H1 (cell line): Measurements from ENCODE around the gene STEAP3. TPM values are rescaled to one million over a fixed set of nuclear protein-coding genes. Genes with fewer than 3 reads are reported as not detected.

Experiments used
- CTCF ChIA-PET: fragments of 300-600 bp; sonication (Branson Sonifier 250); formaldehyde crosslinking; loops from one replicate; lab custom pipeline; 2021; ENCODE audit not compliant: partially characterized antibody; lab: Charles Lee
- POLR2A ChIA-PET: fragments of 300-600 bp; sonication (Branson Sonifier 250); formaldehyde crosslinking; loops from one replicate; lab custom pipeline; 2021; ENCODE audit warnings: inconsistent platforms; ENCODE audit not compliant: partially characterized antibody; lab: Charles Lee
- DNase-seq, 2 experiments: peaks; one replicate each; pipeline versions ENCODE4 v3.0.0 to v3.0.0-alpha.2; 2010 to 2022; ENCODE audit warnings: low spot score in 2 of 2, low read depth in 1 of 2, mixed read lengths in 1 of 2
- FAIRE-seq: peaks from 2 replicates; lab custom pipeline; 2011; peaks lifted over from hg19 to GRCh38; lab: Jason Lieb, UNC
- H2AFZ ChIP-seq: 2 replicates; pipeline ENCODE4 v1.8.1; 2012; ENCODE audit warnings: low read length, inconsistent platforms
- H2AK5ac ChIP-seq: 2 replicates; pipeline ENCODE4 v1.6.1; 2013; ENCODE audit warnings: low read depth, low read length
- H2BK120ac ChIP-seq: replicated peaks from 2 replicates; pipeline ENCODE3; 2013; ENCODE audit warnings: low read depth, low read length, inconsistent platforms
- H2BK12ac ChIP-seq: 2 replicates; pipeline ENCODE4 v1.6.1; 2013; ENCODE audit warnings: low read depth, low read length
- H2BK15ac ChIP-seq: 2 replicates; pipeline ENCODE4 v1.6.1; 2013; ENCODE audit warnings: low read length
- H2BK20ac ChIP-seq: 2 replicates; pipeline ENCODE4 v1.6.1; 2013; ENCODE audit warnings: low read length
- H2BK5ac ChIP-seq: 2 replicates; pipeline ENCODE4 v1.6.1; 2013; ENCODE audit warnings: low read depth, low read length
- H3K14ac ChIP-seq: 2 replicates; pipeline ENCODE4 v1.6.1; 2013; ENCODE audit warnings: inconsistent platforms; ENCODE audit not compliant: insufficient read length
- H3K18ac ChIP-seq: 2 replicates; pipeline ENCODE4 v1.6.1; 2013; ENCODE audit warnings: low read length; ENCODE audit errors: extremely low read depth
- H3K23ac ChIP-seq: 2 replicates; pipeline ENCODE4 v1.6.1; 2013; ENCODE audit warnings: inconsistent platforms; ENCODE audit not compliant: insufficient read length
- H3K23me2 ChIP-seq: 2 replicates; pipeline ENCODE4 v1.6.1; 2013; ENCODE audit warnings: low read depth, low read length
- H3K27ac ChIP-seq: 2 replicates; pipeline ENCODE4 v1.6.1; 2011; ENCODE audit warnings: low read depth, low read length, inconsistent platforms
- H3K27me3 ChIP-seq, 4 experiments: replicated peaks in 1 of 4; 1 replicate in 1 of 4; 2 replicates in 3 of 4; pipeline versions ENCODE4 v1.6.1 to v1.8.1; 2011 to 2013; ENCODE audit warnings: low read length in 3 of 4, mild to moderate bottlenecking in 3 of 4, inconsistent platforms in 2 of 4, mixed read lengths in 2 of 4, moderate library complexity in 1 of 4; ENCODE audit not compliant: control insufficient read depth in 3 of 4, insufficient read depth in 3 of 4; ENCODE audit errors: extremely low read depth in 1 of 4
- H3K36me3 ChIP-seq, 4 experiments: 2 replicates each; pipeline versions ENCODE4 v1.6.1 to v1.8.1; 2011 to 2013; ENCODE audit warnings: mild to moderate bottlenecking in 4 of 4, low read length in 3 of 4, moderate library complexity in 2 of 4, control low read depth in 1 of 4, inconsistent platforms in 1 of 4; ENCODE audit not compliant: insufficient read depth in 4 of 4, control insufficient read depth in 2 of 4
- H3K4ac ChIP-seq: replicated peaks from 2 replicates; pipeline ENCODE3; 2013; ENCODE audit warnings: low read length, low read depth, mixed read lengths, inconsistent platforms; ENCODE audit not compliant: insufficient read length
- H3K4me1 ChIP-seq, 4 experiments: replicated peaks in 1 of 4; 1 replicate in 1 of 4; 2 replicates in 3 of 4; pipeline versions ENCODE4 v1.6.1 to v1.8.1; 2011 to 2013; ENCODE audit warnings: low read length in 3 of 4, inconsistent platforms in 2 of 4, mixed read lengths in 1 of 4; ENCODE audit not compliant: insufficient read depth in 4 of 4, control insufficient read depth in 3 of 4
- H3K4me2 ChIP-seq, 2 experiments: 2 replicates each; pipeline versions ENCODE4 v1.6.1 to v1.8.1; 2011 to 2013; ENCODE audit warnings: low read depth in 2 of 2, low read length in 2 of 2, control low read depth in 1 of 2, inconsistent platforms in 1 of 2, mild to moderate bottlenecking in 1 of 2; ENCODE audit not compliant: insufficient read depth in 1 of 2
- H3K4me3 ChIP-seq, 4 experiments: fragments of 200-600, 300-600 bp in 1 of 4; sonication (generic), shearing (Covaris generic), sonication (Bioruptor Twin) in 1 of 4; 2 replicates each; pipeline versions ENCODE4 v1.5.1 to v1.8.1; 2011 to 2016; ENCODE audit warnings: low read length in 4 of 4, low read depth in 3 of 4, control low read depth in 2 of 4, inconsistent platforms in 2 of 4, mild to moderate bottlenecking in 2 of 4, mixed read lengths in 1 of 4, moderate library complexity in 1 of 4; ENCODE audit not compliant: insufficient read depth in 2 of 4; ENCODE audit errors: extremely low read depth in 1 of 4
- H3K56ac ChIP-seq: replicated peaks from 2 replicates; pipeline ENCODE3; 2013; ENCODE audit warnings: low read depth, mild to moderate bottlenecking, mixed read lengths, low read length, inconsistent platforms; ENCODE audit not compliant: insufficient read length
- H3K79me1 ChIP-seq: 2 replicates; pipeline ENCODE4 v1.6.1; 2013; ENCODE audit warnings: low read depth, low read length, control low read depth
- H3K79me2 ChIP-seq, 2 experiments: 2 replicates each; pipeline versions ENCODE4 v1.6.1 to v1.8.1; 2012 to 2013; ENCODE audit warnings: low read length in 2 of 2, mild to moderate bottlenecking in 2 of 2, inconsistent platforms in 1 of 2; ENCODE audit not compliant: insufficient read depth in 2 of 2, control insufficient read depth in 1 of 2
- H3K9ac ChIP-seq, 4 experiments: replicated peaks in 1 of 4; 1 replicate in 1 of 4; 2 replicates in 3 of 4; pipeline versions ENCODE4 v1.6.1 to v1.8.1; 2011 to 2013; ENCODE audit warnings: low read depth in 3 of 4, low read length in 3 of 4, control low read depth in 2 of 4, mild to moderate bottlenecking in 2 of 4, moderate library complexity in 2 of 4, inconsistent platforms in 1 of 4; ENCODE audit errors: extremely low read depth in 1 of 4
- H3K9me3 ChIP-seq, 2 experiments: 2 replicates each; pipeline versions ENCODE4 v1.6.1 to v1.8.1; 2012 to 2013; ENCODE audit warnings: mild to moderate bottlenecking in 2 of 2, moderate library complexity in 2 of 2, control low read depth in 1 of 2, inconsistent platforms in 1 of 2, low read depth in 1 of 2, low read length in 1 of 2, mixed read lengths in 1 of 2; ENCODE audit not compliant: insufficient read depth in 2 of 2
- H4K20me1 ChIP-seq, 2 experiments: replicated peaks in 1 of 2; 2 replicates each; pipeline versions ENCODE3 to v1.8.1; 2011 to 2013; ENCODE audit warnings: inconsistent platforms in 2 of 2, low read length in 2 of 2, mild to moderate bottlenecking in 1 of 2; ENCODE audit not compliant: insufficient read depth in 2 of 2, control insufficient read depth in 1 of 2
- H4K5ac ChIP-seq: 2 replicates; pipeline ENCODE4 v1.6.1; 2013; ENCODE audit warnings: low read length, low read depth, mixed read lengths, inconsistent platforms; ENCODE audit not compliant: insufficient read length
- H4K8ac ChIP-seq: 2 replicates; pipeline ENCODE4 v1.8.0; 2013; ENCODE audit warnings: mild to moderate bottlenecking, moderate library complexity, low read length, inconsistent platforms; ENCODE audit not compliant: insufficient read depth; ENCODE audit errors: extremely low read depth
- H4K91ac ChIP-seq: replicated peaks from 2 replicates; pipeline ENCODE3; 2013; ENCODE audit warnings: low read length, mixed read lengths, inconsistent platforms; ENCODE audit not compliant: insufficient read length
- BACH1 ChIP-seq: IDR thresholded peaks from 2 replicates; pipeline ENCODE4 v1.6.1; 2012; ENCODE audit warnings: low read length, improper control_type of control experiment
- BCL11A ChIP-seq, 2 experiments: IDR thresholded peaks; one replicate each; pipeline ENCODE4 v1.6.1; 2011; ENCODE audit warnings: low read depth in 2 of 2, low read length in 2 of 2, mild to moderate bottlenecking in 2 of 2
- E2F6 ChIP-seq: IDR thresholded peaks from 2 replicates; pipeline ENCODE4 v1.6.1; 2012; ENCODE audit warnings: inconsistent platforms
- JUND ChIP-seq: IDR thresholded peaks from 2 replicates; pipeline ENCODE4 v1.6.1; 2011; ENCODE audit warnings: mild to moderate bottlenecking, improper control_type of control experiment, low read length
- KDM1A ChIP-seq: fragments of 200-600, 300-600 bp; sonication (generic); IDR thresholded peaks from 2 replicates; pipeline ENCODE4 v1.7.1; 2016; ENCODE audit warnings: mild to moderate bottlenecking, low read length, borderline replicate concordance
- NANOG ChIP-seq: IDR thresholded peaks from 2 replicates; pipeline ENCODE4 v1.6.1; 2011; ENCODE audit warnings: low read length, low read depth, mild to moderate bottlenecking, inconsistent platforms; ENCODE audit not compliant: insufficient read depth, poor library complexity, severe bottlenecking
- TEAD4 ChIP-seq: IDR thresholded peaks from 2 replicates; pipeline ENCODE4 v1.6.1; 2012; ENCODE audit warnings: low read depth, low read length, inconsistent platforms, mixed read lengths
- WGBS, 2 experiments: shearing (Covaris generic) in 1 of 2; methylation state at CpG; one replicate each; pipeline versions ENCODE4 v1.1.6 to v1.1.7; 2013 to 2015; ENCODE audit warnings: low lambda C conversion rate in 2 of 2, mixed read lengths in 2 of 2, inconsistent platforms in 1 of 2, low coverage in 1 of 2, missing lambda C conversion rate in 1 of 2; ENCODE audit not compliant: insufficient replicate concordance in 2 of 2, insufficient coverage in 1 of 2, insufficient read length in 1 of 2; ENCODE audit errors: extremely low coverage in 1 of 2, missing lambda C conversion rate in 1 of 2; 5-methylcytosine and 5-hydroxymethylcytosine counted together
- polyA plus RNA-seq, 7 experiments: library from polyadenylated mRNA; depleted of rRNA in 3 of 7; stranded (reverse) in 5 of 7; unstranded in 2 of 7; fragments of >200 nt in 5 of 7; fragments of 200-250 nt in 2 of 7; gene quantifications; 1 replicate in 5 of 7; 2 replicates in 1 of 7; 4 replicates in 1 of 7; pipeline versions ENCODE4 v1.2.1 to v1.2.3, GENCODE V29; 2011 to 2013; ENCODE audit warnings: missing spikeins in 2 of 7, mixed read lengths in 2 of 7
- total RNA-seq: library from RNA; stranded (reverse); fragmentation: NEBNext Ultra II Directional; extraction: Animal tissue kit (Norgen Biotek cat#: 25700); gene quantifications from 2 replicates; pipeline ENCODE4 v1.2.1, GENCODE V29; 2021

STEAP3 gene
- total and polyA plus RNA-seq, 2 of the 8 experiments (the other 6 are each of a cell fraction or from before 2014, with no cell fraction given) = 21.7 to 27.9 TPM

- Histone ChIP-seq H3K9ac (no peak overlapping the region; a peak in 1 of 7 replicates), H3K36me3 (no peaks in the 10 kb centered on the region), H3K4me1 (peaks cover 0 to 5% (median 1%) of the 10 kb centered on the region in 4 experiments; a peak in 2 of 7 replicates), H3K4ac (no peak overlapping the region), H2AK5ac (no peak overlapping the region), H2BK5ac (no peak overlapping the region; the same call in 1 of the 2 replicates), H2BK20ac (no peak overlapping the region), H4K8ac (no peak overlapping the region), H3K27ac (no peak overlapping the region), H2BK15ac (no peak overlapping the region), H2BK12ac (0 out of 2 replicates have a peak overlapping the region, but pooled peaks have one; percentile 18), H3K18ac (no peak overlapping the region), H3K79me2 (no peaks in the 10 kb centered on the region), H2BK120ac (no peak overlapping the region), H2AFZ (no peak overlapping the region), H4K20me1 (no peaks in the 10 kb centered on the region), H3K23ac (no peak overlapping the region), H4K5ac (no peak overlapping the region), H3K27me3 (no peaks in the 10 kb centered on the region), H3K79me1 (no peaks in the 10 kb centered on the region), H3K56ac (no peak overlapping the region), H3K14ac (no peak overlapping the region), H3K9me3 (no peaks in the 10 kb centered on the region), H4K91ac (peak overlapping the region; percentile 7), H3K4me2 (no peak overlapping the region), H3K23me2 (no peaks in the 10 kb centered on the region), H3K4me3 (no peak overlapping the region)
- TF ChIP-seq NANOG (no peak), BACH1 (no peak), JUND (no peak), KDM1A (no peak), TEAD4 (no peak), E2F6 (no peak), BCL11A (IDR thresholded peaks at IDR 0.05; ENCODE audit: low read depth in 2 of 2, low read length in 2 of 2) (no peak)
- no peak for DNase-seq
- no peak for FAIRE-seq
- POLR2A ChIA-PET = no interaction called here
- 84% methylated on average over 9 of the region's 9 CpGs; no CpG with 5 or more reads in 1 of the 2 experiments for WGBS, 2 experiments
- CTCF ChIA-PET = interaction anchor here (0.6 to 4.6 kb wide), 20 partner anchors 10 to 1369 kb away, joined by 3 to 27 read pairs (median 4); no protein-coding TSS in a partner anchor
These were observed 88.2 kb downstream of the STEAP3 start for GRCh38 chr2:119311831-119312230.
